Activated naive CD4-positive, alpha-beta T cell (primary cell): ENCODE results near the gene ZMIZ1.

Experiments used
- DNase-seq, 4 experiments: peaks; one replicate each; lab custom pipeline; 2025; lab: John Stamatoyannopoulos, UW

The ZMIZ1 gene

DNA sequence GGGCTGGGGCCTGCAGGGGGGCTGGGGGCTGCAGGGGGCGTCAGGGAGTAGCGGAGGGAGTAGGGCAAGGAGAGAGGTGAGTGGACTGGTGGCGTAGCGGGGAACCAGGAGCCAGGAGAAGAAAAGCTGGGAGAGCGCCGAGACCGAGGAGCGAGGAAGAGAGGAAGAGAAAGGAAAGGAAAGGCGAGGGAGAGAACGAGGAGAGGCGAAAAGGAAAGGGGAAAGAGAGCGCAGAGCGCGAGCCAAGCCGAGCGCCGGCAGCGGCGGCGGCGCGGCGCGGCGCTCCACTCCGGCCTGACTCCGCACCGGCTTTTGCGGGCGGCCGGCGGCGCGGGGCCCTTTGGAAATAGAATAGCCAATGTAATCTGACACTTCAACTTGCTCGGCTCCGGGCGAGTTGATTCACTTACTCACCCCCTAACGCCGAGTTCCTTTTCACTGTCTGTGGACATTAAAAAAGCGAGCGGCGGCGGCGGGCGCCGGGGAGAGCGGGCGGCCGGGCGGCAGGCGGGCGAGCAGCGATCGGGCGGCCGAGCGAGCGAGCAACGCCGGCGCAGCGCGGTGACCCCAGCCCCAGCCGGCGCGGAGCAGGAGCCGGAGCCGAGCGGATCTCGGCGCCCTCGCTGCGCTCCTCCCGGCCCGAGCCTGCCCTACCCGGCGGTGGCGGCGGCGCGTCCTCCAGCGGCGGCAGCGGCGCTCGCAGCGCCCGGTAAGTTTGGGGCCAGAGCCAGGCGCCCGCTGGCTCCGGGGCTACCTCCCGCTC lies at the start of gene ZMIZ1:
ZMIZ1 (plus strand) TSS at position 405 of the 763 bp plus-strand sequence. CDS start 132,667 bp downstream, outside the sequence.
- peak; percentile 31 to 71 (median 51) for DNase-seq

GRCh38 chr10:79019441-79020014 lies 49.2 kb upstream of the ZMIZ1 start:
- no peak for DNase-seq

GRCh38 chr10:79020015-79020491 lies 48.7 kb upstream of the ZMIZ1 start:
- no peak for DNase-seq

GRCh38 chr10:79020605-79021004 lies 48.2 kb upstream of the ZMIZ1 start:
- DNase-seq = no peak

DNA sequence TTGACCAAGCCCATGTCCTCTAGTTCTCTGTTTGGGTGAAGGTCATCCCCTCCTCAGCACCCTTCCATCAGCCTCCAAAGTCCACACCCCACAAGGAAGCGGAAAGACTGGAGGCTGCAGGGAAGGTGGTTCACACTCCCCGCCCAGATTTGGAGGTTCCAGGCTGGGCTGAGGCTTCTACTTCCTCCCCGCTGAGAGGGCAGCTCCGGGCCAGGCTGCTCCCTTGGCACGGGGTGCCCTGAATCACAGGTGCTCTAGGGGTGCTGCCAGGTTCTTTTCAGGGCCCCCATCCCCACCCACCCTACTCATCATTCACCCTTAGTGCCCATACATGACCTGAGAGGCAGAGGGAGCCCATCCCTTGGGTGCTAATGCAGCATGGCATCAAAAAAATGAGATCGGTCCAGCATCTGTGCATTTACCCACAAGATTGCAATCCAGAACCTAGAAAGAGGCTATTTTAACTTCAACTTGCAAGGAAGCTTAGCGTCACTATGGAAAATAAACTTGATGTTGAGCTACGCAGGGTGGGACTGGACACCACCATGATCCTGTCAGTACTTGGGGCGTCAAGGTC lies 47.3 kb upstream of the ZMIZ1 start:
- DNase-seq = no peak

DNA sequence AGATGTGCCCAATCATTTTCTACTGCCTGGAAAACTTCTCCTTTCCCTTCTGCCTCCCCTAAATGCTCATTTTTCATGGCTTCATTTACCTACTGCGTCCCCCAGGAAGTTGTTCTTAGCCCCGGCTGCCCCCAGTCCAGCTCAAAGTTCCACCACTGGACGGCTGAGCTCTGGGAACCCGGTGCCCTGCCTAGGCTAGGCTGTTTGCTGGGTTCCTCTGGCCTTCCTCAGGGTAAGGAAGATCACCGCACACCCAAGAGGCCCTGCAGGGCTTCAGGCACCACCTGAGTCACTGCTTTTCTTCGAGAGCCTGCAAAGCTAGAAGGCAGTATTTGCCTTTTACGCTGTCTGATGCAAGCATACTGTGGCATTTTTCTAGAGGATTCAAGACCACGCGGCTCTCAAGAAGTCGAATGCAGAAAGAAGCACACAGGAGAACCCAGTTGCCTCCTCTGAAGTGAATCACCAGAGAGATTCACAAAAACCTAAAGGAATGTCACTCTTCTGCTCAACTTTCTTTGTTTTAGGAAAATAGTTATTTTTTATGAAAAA lies 46.7 kb upstream of the ZMIZ1 start:
- DNase-seq = no peak

- DNase-seq = no peak
Observed at GRCh38 chr10:79022565-79023230, 46.1 kb upstream of the ZMIZ1 start.

DNA sequence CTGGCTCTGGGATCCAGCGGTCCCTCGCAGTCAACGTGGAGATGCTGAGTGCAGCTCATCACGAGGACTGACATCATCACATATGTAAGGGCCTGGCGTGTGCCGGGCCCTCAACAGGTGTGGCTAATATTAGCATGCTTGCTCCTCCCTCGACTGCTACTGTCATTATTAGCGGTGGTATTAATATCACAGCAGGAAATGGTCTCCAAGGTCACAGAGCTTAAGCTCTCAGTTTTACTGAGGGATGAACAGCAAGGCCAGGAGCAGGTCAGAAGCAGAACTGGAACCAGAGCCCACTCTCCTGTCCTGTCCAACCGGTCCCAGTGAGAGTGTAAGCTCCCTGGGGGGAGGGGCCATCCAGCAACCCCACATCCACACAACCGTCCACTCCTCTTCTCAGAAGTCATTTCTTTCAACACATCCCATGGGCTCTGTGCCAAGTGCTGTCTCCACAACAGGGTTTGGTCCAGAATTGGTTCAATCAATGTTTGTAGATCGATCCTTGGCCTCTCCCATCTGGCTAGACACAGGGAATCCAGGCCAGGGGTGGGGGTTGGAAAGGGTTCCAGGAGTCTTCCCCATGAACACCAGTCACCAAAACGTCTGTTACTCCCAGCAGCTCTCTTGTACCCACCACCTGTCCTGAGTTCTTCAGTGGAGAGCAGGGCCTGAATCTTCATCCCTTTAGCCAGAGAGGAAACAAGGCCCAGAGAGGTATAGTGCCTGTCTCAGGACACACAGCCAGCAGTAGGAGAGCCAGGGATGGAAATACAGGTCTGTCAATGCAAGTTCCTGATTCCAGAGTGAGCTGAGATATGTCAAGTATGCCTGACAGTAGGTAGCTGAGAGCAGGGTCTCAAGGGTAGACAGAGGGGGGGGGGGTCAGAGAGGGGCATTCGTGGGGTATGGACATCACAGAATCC lies 45.3 kb upstream of the ZMIZ1 start:
- DNase-seq = no peak

- DNase-seq = no peak
Observed at GRCh38 chr10:79024296-79024695, 44.5 kb upstream of the ZMIZ1 start.

- no peak for DNase-seq
Observed at GRCh38 chr10:79024720-79025198, 44.0 kb upstream of the ZMIZ1 start.

DNA sequence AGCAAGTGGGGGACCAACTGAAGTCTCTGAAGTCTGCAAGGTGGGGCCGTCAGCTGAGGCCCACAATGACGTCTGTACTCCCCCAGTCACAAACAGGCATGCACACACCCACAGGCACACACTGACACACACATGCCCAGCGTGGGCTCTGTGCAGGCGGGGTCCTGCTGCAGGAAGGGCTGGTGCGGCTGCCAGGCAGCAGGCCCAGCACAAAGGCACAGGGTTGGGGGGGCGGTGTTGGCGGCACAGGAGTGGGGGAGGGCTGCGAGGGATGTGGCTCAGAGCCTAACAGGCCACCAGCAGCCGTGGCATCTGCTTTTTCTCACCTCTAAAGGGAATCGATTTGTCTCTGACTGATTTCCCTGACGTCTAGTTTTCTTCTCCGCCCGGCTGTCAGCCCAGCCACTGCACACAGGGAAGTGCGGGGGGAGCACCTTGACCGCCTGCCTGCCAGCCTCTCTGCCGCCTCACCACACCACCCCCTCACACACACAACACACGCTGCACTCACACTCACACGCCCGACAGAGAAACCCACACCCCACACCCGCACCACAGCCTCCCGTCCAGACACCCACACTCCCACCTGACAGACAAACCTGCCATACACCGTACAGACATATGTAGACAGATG lies 43.5 kb upstream of the ZMIZ1 start:
- peak in 2 of 4 experiments; percentile 27 to 34 for DNase-seq

- DNase-seq = no peak
Observed at GRCh38 chr10:79026341-79026761, 42.4 kb upstream of the ZMIZ1 start.

DNA sequence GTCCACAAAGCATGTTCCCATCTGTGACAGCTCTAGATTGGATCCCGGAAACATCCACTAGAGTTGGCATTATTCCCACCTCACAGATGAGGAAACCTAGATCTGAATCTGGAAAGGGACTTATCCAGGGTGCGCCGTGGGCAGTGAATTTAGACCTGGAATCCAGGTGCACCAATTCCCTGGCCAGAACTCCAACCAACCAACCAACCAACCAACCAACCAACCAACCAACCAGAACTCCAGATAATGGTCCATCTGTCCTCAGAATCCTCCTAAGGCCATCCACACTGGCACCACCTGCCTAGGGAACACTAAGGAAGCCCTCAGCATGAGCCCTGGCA lies 42.0 kb upstream of the ZMIZ1 start:
- no peak for DNase-seq

DNA sequence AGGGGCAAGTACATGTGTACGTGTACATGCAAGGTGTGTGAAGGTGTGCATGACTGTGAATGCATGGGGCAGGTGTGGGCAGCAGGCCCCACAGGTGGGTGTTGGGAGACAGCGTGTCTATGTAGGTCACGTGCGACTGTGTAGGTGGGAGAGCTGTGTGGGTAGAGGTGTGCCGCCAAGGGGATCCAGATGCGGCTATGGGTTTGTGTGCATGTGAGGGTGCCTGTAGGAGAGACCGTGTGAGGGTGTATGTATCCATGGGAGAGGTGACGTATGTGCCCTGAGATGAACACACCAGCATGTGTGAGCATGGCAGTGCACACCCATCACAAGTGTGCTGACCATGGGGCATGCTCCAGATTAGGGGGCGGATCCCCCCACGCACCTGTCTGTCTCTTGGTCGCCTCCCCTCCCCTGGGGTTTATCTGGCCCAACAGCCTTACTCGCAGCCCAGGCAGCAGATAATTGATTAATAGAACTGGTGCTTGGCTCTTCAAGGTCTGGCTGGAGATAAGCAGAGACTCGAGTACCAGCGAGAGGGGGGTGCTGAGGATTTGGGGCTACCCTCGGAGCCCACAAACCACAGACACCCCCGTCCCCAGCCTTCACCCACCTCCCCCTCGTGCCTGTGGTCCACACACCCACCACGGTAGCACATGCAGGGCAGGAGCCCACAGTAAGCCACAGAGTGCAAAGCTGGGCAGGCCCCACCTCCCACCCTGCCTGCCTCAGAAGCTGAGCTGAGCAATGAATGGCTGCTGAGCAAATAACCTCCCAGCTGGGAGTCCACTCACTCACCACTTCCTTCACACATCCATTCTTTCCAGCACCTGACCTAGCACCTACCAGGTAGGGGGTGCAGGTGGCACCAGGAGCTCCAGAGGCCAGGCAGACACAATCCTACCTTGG lies 41.4 kb upstream of the ZMIZ1 start:
- DNase-seq = peak in 1 of 4 experiments; percentile 13

GRCh38 chr10:79028056-79028430 lies 40.7 kb upstream of the ZMIZ1 start:
- DNase-seq = no peak

- no peak for DNase-seq
Observed at GRCh38 chr10:79028451-79029010, 40.2 kb upstream of the ZMIZ1 start.

GRCh38 chr10:79029478-79030390 lies 39.0 kb upstream of the ZMIZ1 start:
- DNase-seq = no peak

- DNase-seq = no peak
Observed at GRCh38 chr10:79030705-79031104, 38.1 kb upstream of the ZMIZ1 start.
